ENCODE measurements around the gene ATP10B. TPM values are rescaled to one million over a fixed set of nuclear protein-coding genes. Genes with fewer than 3 reads are reported as not detected.
"Not testable (repeated sequence)": the region's sequence is repeated elsewhere in the genome, so short reads cannot be mapped to it uniquely, and the experiment has no call there.

ATP10B gene
- not detected for total RNA-seq
- total RNA-seq (2013) = not detected

- no peak within 1 kb of the TSS for H3K27ac Mint-ChIP-seq
- H3K36me3 Mint-ChIP-seq = no peaks in the 10 kb centered on the region
- peaks cover 0 to 4% of the 10 kb centered on the region in 2 donors for H3K9me3 Mint-ChIP-seq
- 69% methylated on average over 4 of the region's 4 CpGs for WGBS (ENCODE audit: insufficient coverage)
- H3K27me3 ChIP-seq (ENCODE audit: control insufficient read depth, insufficient read depth, low read length) = no peaks in the 10 kb centered on the region
- TF ChIP-seq, protein P1, sequence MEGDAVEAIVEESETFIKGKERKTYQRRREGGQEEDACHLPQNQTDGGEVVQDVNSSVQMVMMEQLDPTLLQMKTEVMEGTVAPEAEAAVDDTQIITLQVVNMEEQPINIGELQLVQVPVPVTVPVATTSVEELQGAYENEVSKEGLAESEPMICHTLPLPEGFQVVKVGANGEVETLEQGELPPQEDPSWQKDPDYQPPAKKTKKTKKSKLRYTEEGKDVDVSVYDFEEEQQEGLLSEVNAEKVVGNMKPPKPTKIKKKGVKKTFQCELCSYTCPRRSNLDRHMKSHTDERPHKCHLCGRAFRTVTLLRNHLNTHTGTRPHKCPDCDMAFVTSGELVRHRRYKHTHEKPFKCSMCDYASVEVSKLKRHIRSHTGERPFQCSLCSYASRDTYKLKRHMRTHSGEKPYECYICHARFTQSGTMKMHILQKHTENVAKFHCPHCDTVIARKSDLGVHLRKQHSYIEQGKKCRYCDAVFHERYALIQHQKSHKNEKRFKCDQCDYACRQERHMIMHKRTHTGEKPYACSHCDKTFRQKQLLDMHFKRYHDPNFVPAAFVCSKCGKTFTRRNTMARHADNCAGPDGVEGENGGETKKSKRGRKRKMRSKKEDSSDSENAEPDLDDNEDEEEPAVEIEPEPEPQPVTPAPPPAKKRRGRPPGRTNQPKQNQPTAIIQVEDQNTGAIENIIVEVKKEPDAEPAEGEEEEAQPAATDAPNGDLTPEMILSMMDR (IDR thresholded peaks at IDR 0.05) = no peak
- DNase-seq (no peak), ATAC-seq (no peak)
- no peaks in the 10 kb centered on the region for H3K4me1 Mint-ChIP-seq
- intact Hi-C loops (cut with micrococcal nuclease) = no loop called here
- no peaks in the 10 kb centered on the region for H3K27me3 Mint-ChIP-seq (ENCODE audit: low read depth in 2 of 2)
- H3K27ac ChIP-seq (ENCODE audit: low read length) = no peak within 1 kb of the TSS
- no peaks in the 10 kb centered on the region for H3K36me3 ChIP-seq (ENCODE audit: control insufficient read depth, insufficient read depth, low read length)
- no peaks in the 10 kb centered on the region for H3K4me1 ChIP-seq (ENCODE audit: control insufficient read depth, insufficient read depth, low read length)
- no peak within 1 kb of the TSS for H3K4me3 ChIP-seq (ENCODE audit: low read length)
- H3K4me3 Mint-ChIP-seq = no peak within 1 kb of the TSS
- no peaks in the 10 kb centered on the region for H3K9me3 ChIP-seq (ENCODE audit: control insufficient read depth, insufficient read depth, low read length)
Observed at GRCh38 chr5:160852049-160852448, at the start of gene ATP10B. Gene ATP10B, minus strand, starts transcription at chr5:160852211. Its CDS starts 164,137 bp downstream, at chr5:160688074.

GRCh38 chr5:160901656-160902055, 49.6 kb upstream of the ATP10B start:
- Histone ChIP-seq H3K27ac (ENCODE audit: low read length) (no peak overlapping the region), H3K4me1 (ENCODE audit: control insufficient read depth, insufficient read depth, low read length) (no peaks in the 10 kb centered on the region), H3K9me3 (ENCODE audit: control insufficient read depth, insufficient read depth, low read length) (no peaks in the 10 kb centered on the region), H3K27me3 (ENCODE audit: control insufficient read depth, insufficient read depth, low read length) (no peaks in the 10 kb centered on the region), H3K36me3 (ENCODE audit: control insufficient read depth, insufficient read depth, low read length) (no peaks in the 10 kb centered on the region), H3K4me3 (ENCODE audit: low read length) (no peak overlapping the region)
- Mint-ChIP-seq H3K27ac (no peak overlapping the region), H3K9me3 (peaks cover 0 to 2% of the 10 kb centered on the region in 2 donors), H3K4me1 (no peaks in the 10 kb centered on the region), H3K27me3 (ENCODE audit: low read depth in 2 of 2) (no peaks in the 10 kb centered on the region), H3K36me3 (no peaks in the 10 kb centered on the region), H3K4me3 (no peak overlapping the region)
- TF ChIP-seq, protein P1 (IDR thresholded peaks at IDR 0.05) = no peak
- DNase-seq (no peak), ATAC-seq (no peak)
- WGBS (ENCODE audit: insufficient coverage) = no CpG with 5 or more reads among the region's 1 CpG
- intact Hi-C loops (cut with micrococcal nuclease) = no loop called here

DNA sequence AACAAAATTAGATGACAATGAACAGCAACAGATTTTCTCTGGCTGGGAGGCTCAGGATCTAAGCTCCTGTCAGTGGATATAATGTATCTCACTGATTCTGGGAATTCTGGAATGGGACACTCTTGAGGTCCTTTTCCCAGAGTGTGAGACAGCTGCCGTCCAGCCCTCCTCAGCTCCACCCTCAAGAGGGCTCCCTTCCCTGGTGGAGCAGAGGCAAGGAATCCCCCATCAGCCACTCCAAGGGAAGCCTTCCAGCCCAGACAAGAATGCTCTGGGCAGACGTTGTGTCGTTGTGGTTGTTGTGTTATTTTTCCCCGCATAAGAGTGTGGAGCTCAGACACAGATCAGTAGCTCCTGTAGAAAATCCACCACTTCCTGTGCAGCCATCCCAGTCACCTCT, 47.7 kb upstream of the ATP10B start:
- no peaks in the 10 kb centered on the region for H3K36me3 Mint-ChIP-seq
- WGBS (ENCODE audit: insufficient coverage) = 63% methylated on average over 2 of the region's 4 CpGs
- no peak overlapping the region for H3K4me3 ChIP-seq (ENCODE audit: low read length)
- H3K4me1 Mint-ChIP-seq = no peaks in the 10 kb centered on the region
- H3K27me3 Mint-ChIP-seq (ENCODE audit: low read depth in 2 of 2) = no peaks in the 10 kb centered on the region
- H3K27ac ChIP-seq (ENCODE audit: low read length) = no peak overlapping the region
- TF ChIP-seq, protein P1 (IDR thresholded peaks at IDR 0.05) = no peak
- no peaks in the 10 kb centered on the region for H3K36me3 ChIP-seq (ENCODE audit: control insufficient read depth, insufficient read depth, low read length)
- no peaks in the 10 kb centered on the region for H3K4me1 ChIP-seq (ENCODE audit: control insufficient read depth, insufficient read depth, low read length)
- ATAC-seq = no peak
- intact Hi-C loops (cut with micrococcal nuclease) = no loop called here
- no peak overlapping the region for H3K4me3 Mint-ChIP-seq
- H3K27me3 ChIP-seq (ENCODE audit: control insufficient read depth, insufficient read depth, low read length) = no peaks in the 10 kb centered on the region
- no peak for DNase-seq
- H3K27ac Mint-ChIP-seq = no peak overlapping the region
- H3K9me3 ChIP-seq (ENCODE audit: control insufficient read depth, insufficient read depth, low read length) = no peaks in the 10 kb centered on the region
- H3K9me3 Mint-ChIP-seq = peaks cover 5% of the 10 kb centered on the region in 2 donors

DNA sequence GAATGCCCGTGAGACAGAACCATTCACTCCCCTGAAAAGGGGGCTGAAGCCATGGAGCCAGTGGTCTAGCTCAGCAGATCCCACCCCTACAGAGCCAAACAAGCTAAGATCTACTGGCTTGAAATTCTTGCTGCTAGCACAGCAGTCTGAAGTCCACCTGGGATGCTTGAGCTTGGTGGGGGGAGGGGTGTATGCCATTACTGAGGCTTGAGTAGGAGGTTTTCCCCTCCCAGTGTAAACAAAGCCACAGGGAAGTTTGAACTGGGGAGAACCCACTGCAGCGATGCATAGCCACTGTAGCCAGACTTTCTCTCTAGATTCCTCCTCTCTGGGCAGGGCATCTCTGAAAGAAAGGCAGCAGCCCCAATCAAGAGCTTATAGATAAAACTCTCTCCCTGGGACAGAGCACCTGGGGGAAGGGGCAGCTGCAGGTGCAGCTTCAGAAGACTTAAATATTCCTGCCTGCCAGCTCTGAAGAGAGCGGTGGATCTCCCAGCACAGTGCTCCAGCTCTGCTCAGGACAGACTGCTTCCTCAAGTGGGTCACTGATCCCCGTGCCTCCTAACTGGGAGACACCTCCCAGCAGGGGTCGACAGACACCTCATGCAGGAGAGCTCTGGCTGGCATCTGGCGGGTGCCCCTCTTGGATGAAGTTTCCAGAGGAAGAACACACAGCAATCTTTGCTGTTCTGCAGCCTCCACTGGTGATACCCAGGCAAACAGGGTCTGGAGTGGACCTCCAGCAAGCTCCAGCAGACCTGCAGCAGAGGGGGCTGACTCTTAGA, 41.4 kb upstream of the ATP10B start:
- H3K36me3 ChIP-seq (ENCODE audit: control insufficient read depth, insufficient read depth, low read length); intact Hi-C loops (cut with micrococcal nuclease); H3K27me3 Mint-ChIP-seq (ENCODE audit: low read depth in 2 of 2); H3K4me3 Mint-ChIP-seq; H3K27ac ChIP-seq (ENCODE audit: low read length); H3K4me1 Mint-ChIP-seq; H3K27me3 ChIP-seq (ENCODE audit: control insufficient read depth, insufficient read depth, low read length); ATAC-seq; H3K4me1 ChIP-seq (ENCODE audit: control insufficient read depth, insufficient read depth, low read length); H3K9me3 Mint-ChIP-seq; H3K36me3 Mint-ChIP-seq; H3K9me3 ChIP-seq (ENCODE audit: control insufficient read depth, insufficient read depth, low read length); H3K27ac Mint-ChIP-seq; DNase-seq; H3K4me3 ChIP-seq (ENCODE audit: low read length): not testable (repeated sequence)
- 87% methylated on average over 6 of the region's 6 CpGs for WGBS (ENCODE audit: insufficient coverage)

Data from natural killer cell (primary cell).